HepG2 (cell line): Measurements from ENCODE around the gene ZC3H13. TPM values are rescaled to one million over a fixed set of nuclear protein-coding genes. Genes with fewer than 3 reads are reported as not detected.
A peak's percentile ranks its signal among the peaks of the same experiment; 100 is the strongest.

ENCODE experiments used
- ATAC-seq: fragments of 200-7000 bp; cut with Tn5 transposase; 3 replicates; pipeline ENCODE4 v1.9.1; 2020; ENCODE audit warnings: mild to moderate bottlenecking, moderate library complexity
- Bru-seq: library from RNA; stranded (reverse); fragments of 400-500 nt; gene quantifications from one replicate; lab custom pipeline; 2021; lab: Mats Ljungman, UMichigan
- BruChase-seq, 2 experiments: library from RNA; stranded (reverse); fragments of 400-500 nt; gene quantifications; one replicate each; lab custom pipeline; 2021; lab: Mats Ljungman, UMichigan
- BruUV-seq: library from RNA; stranded (reverse); fragments of 400-500 nt; replicated peaks from 2 replicates; lab custom pipeline; 2021; lab: Mats Ljungman, UMichigan
- CTCF ChIA-PET: fragments of 300-600 bp; formaldehyde crosslinking; extraction: SDS; loops from one replicate; lab custom pipeline; 2021; ENCODE audit warnings: low total read pairs, inconsistent platforms, low intra/inter-chr PET ratio; lab: Yijun Ruan, JAX
- POLR2A ChIA-PET: fragments of 350-600 bp; sonication (Branson Sonifier 250); formaldehyde crosslinking; loops from one replicate; lab custom pipeline; 2020; ENCODE audit warnings: antibody characterized with exemption, inconsistent platforms; lab: Yijun Ruan, JAX
- DNase-seq: peaks from one replicate; pipeline ENCODE4 v3.0.0-alpha.2; 2015; ENCODE audit warnings: low spot score
- FAIRE-seq: peaks from 3 replicates; lab custom pipeline; 2011; peaks lifted over from hg19 to GRCh38; lab: Jason Lieb, UNC
- H2AFZ ChIP-seq: one replicate; pipeline ENCODE4 v1.6.1; 2011; ENCODE audit warnings: low read length, inconsistent platforms
- H3K27ac ChIP-seq: fragments of 300-600 bp; 3 replicates; pipeline ENCODE4 v1.8.0; 2011; ENCODE audit warnings: mixed run types, mild to moderate bottlenecking, mixed read lengths, low read length, inconsistent platforms; ENCODE audit not compliant: insufficient read depth; ENCODE audit errors: extremely low read length
- H3K27me3 ChIP-seq, 2 experiments: fragments of 200-600 bp in 1 of 2; 2 replicates in 1 of 2; 3 replicates in 1 of 2; pipeline versions ENCODE4 v1.6.0 to v1.8.0; 2011; ENCODE audit warnings: low read length in 2 of 2, mild to moderate bottlenecking in 2 of 2, moderate library complexity in 2 of 2, inconsistent platforms in 1 of 2; ENCODE audit not compliant: insufficient read depth in 2 of 2, control insufficient read depth in 1 of 2
- H3K36me3 ChIP-seq, 2 experiments: fragments of 200-600 bp in 1 of 2; replicated peaks in 1 of 2; 2 replicates in 1 of 2; 3 replicates in 1 of 2; pipeline versions ENCODE4 v1.5.1 to v1.8.0; 2011; ENCODE audit warnings: low read length in 2 of 2, inconsistent platforms in 1 of 2; ENCODE audit not compliant: insufficient read depth in 2 of 2, control insufficient read depth in 1 of 2
- H3K4me1 ChIP-seq: 2 replicates; pipeline ENCODE4 v1.5.1; 2012; ENCODE audit warnings: low read length, inconsistent platforms; ENCODE audit not compliant: insufficient read depth
- H3K4me2 ChIP-seq: 2 replicates; pipeline ENCODE4 v1.6.0; 2011; ENCODE audit warnings: low read depth, low read length, inconsistent platforms
- H3K4me3 ChIP-seq, 3 experiments: fragments of 200-600 bp in 1 of 3; sonication (generic), shearing (Covaris generic) in 1 of 3; replicated peaks in 1 of 3; 2 replicates each; pipeline ENCODE4 v1.5.1; 2011 to 2016; ENCODE audit warnings: low read length in 3 of 3, inconsistent platforms in 2 of 3, low read depth in 2 of 3, mild to moderate bottlenecking in 2 of 3, control low read depth in 1 of 3, mixed read lengths in 1 of 3; ENCODE audit not compliant: insufficient read depth in 1 of 3
- H3K79me2 ChIP-seq: one replicate; pipeline ENCODE4 v1.6.1; 2011; ENCODE audit warnings: low read length, inconsistent platforms; ENCODE audit not compliant: insufficient read depth
- H3K9ac ChIP-seq: 2 replicates; pipeline ENCODE4 v1.6.0; 2011; ENCODE audit warnings: mild to moderate bottlenecking, low read depth, low read length, inconsistent platforms; ENCODE audit not compliant: insufficient read depth
- H3K9me3 ChIP-seq: 2 replicates; pipeline ENCODE4 v1.5.1; 2012; ENCODE audit warnings: mild to moderate bottlenecking, low read length
- H4K20me1 ChIP-seq: 2 replicates; pipeline ENCODE4 v1.6.0; 2011; ENCODE audit warnings: inconsistent platforms, mild to moderate bottlenecking, low read length, moderate library complexity; ENCODE audit not compliant: insufficient read depth
- FOXM1 ChIP-seq: sonication (generic); formaldehyde crosslinking; IDR thresholded peaks from 2 replicates; pipeline ENCODE4 v1.5.0; 2020; ENCODE audit warnings: missing genetic modification reagents
- HNF4A ChIP-seq: sonication (generic); formaldehyde crosslinking; IDR thresholded peaks from 2 replicates; pipeline ENCODE4 v1.4.0; 2020; ENCODE audit warnings: missing genetic modification reagents
- KDM3A ChIP-seq: IDR thresholded peaks from 2 replicates; pipeline ENCODE4 v1.6.1; 2018; ENCODE audit warnings: low read depth, missing compliant biosample characterization
- MEF2D ChIP-seq: sonication (generic); formaldehyde crosslinking; IDR thresholded peaks from 2 replicates; pipeline ENCODE4 v1.5.1; 2020; ENCODE audit warnings: mild to moderate bottlenecking, missing genetic modification reagents
- SIN3B ChIP-seq: fragments of 150-350 bp; IDR thresholded peaks from 2 replicates; pipeline ENCODE4 v1.6.1; 2014; ENCODE audit warnings: low read length
- SNAI1 ChIP-seq: sonication (generic); formaldehyde crosslinking; IDR thresholded peaks from 2 replicates; pipeline ENCODE4 v1.5.0; 2020; ENCODE audit warnings: mild to moderate bottlenecking, missing genetic modification reagents, borderline replicate concordance
- U2AF2 ChIP-seq: fragments of 200-400 bp; formaldehyde crosslinking; IDR thresholded peaks from 2 replicates; pipeline ENCODE4 v1.6.1; 2017; ENCODE audit warnings: low read depth, mild to moderate bottlenecking, low read length
- YEATS4 ChIP-seq: sonication (generic); formaldehyde crosslinking; IDR thresholded peaks from 2 replicates; pipeline ENCODE4 v1.4.0; 2020; ENCODE audit warnings: missing genetic modification reagents, borderline replicate concordance
- ZNF788 ChIP-seq: sonication (generic); formaldehyde crosslinking; IDR thresholded peaks from 2 replicates; pipeline ENCODE4 v1.5.0; 2020; ENCODE audit warnings: mild to moderate bottlenecking, missing genetic modification reagents, borderline replicate concordance
- WGBS: methylation state at CpG from one replicate; pipeline ENCODE4 v1.1.6; 2017; ENCODE audit warnings: low lambda C conversion rate; 5-methylcytosine and 5-hydroxymethylcytosine counted together
- in situ Hi-C: cut with HindIII; loops from 2 replicates; pipeline ENCODE4 v1.10.0; 2017; ENCODE audit warnings: low pct_unique_long_range_greater_than_20kb; ENCODE audit not compliant: extremely low pct_ligation_motif_present
- intact Hi-C: fragments of 100-400 bp; cut with micrococcal nuclease; formaldehyde crosslinking; loops from one replicate; pipeline ENCODE4 v1.10.0; 2022; ENCODE audit not compliant: unreplicated experiment
- long read RNA-seq, 2 experiments: library from RNA in 1 of 2; library from polyadenylated mRNA in 1 of 2; stranded (forward) in 1 of 2; unstranded in 1 of 2; transcript quantifications; one replicate each; pipeline ENCODE4 v2.0.0, GENCODE V29; 2019 to 2022
- polyA minus RNA-seq, 3 experiments: library from RNA; depleted of rRNA, polyadenylated mRNA; stranded (reverse); fragments of >200 nt; gene quantifications; 2 replicates each; pipeline ENCODE4 v1.2.3, GENCODE V29; 2011; ENCODE audit warnings: low replicate concordance in 1 of 3
- polyA plus RNA-seq, 8 experiments: library from polyadenylated mRNA; depleted of rRNA in 3 of 8; stranded (reverse) in 7 of 8; unstranded in 1 of 8; fragments of >200 nt; fragmentation: Illumina TruSeq in 4 of 8; extraction: Trizol in 4 of 8; gene quantifications; 2 replicates each; pipeline versions ENCODE4 v1.2.1 to v1.2.3, GENCODE V29; 2011 to 2016; ENCODE audit warnings: low read depth in 4 of 8, missing spikeins in 1 of 8, mixed read lengths in 1 of 8; ENCODE audit not compliant: insufficient read depth in 1 of 8
- total RNA-seq, 5 experiments: library from RNA; depleted of rRNA; stranded (reverse); fragments of >200 nt; fragmentation: Illumina TruSeq; extraction: Trizol; gene quantifications; 2 replicates each; pipeline ENCODE4 v1.2.3, GENCODE V29; 2016; ENCODE audit warnings: low read depth in 1 of 5
- TF ChIP-seq, protein P1 (sequence below): sonication (generic); formaldehyde crosslinking; IDR thresholded peaks from 2 replicates; pipeline ENCODE4 v1.4.0; 2020; ENCODE audit warnings: missing genetic modification reagents, mild to moderate bottlenecking, borderline replicate concordance

Gene ZC3H13, protein sequence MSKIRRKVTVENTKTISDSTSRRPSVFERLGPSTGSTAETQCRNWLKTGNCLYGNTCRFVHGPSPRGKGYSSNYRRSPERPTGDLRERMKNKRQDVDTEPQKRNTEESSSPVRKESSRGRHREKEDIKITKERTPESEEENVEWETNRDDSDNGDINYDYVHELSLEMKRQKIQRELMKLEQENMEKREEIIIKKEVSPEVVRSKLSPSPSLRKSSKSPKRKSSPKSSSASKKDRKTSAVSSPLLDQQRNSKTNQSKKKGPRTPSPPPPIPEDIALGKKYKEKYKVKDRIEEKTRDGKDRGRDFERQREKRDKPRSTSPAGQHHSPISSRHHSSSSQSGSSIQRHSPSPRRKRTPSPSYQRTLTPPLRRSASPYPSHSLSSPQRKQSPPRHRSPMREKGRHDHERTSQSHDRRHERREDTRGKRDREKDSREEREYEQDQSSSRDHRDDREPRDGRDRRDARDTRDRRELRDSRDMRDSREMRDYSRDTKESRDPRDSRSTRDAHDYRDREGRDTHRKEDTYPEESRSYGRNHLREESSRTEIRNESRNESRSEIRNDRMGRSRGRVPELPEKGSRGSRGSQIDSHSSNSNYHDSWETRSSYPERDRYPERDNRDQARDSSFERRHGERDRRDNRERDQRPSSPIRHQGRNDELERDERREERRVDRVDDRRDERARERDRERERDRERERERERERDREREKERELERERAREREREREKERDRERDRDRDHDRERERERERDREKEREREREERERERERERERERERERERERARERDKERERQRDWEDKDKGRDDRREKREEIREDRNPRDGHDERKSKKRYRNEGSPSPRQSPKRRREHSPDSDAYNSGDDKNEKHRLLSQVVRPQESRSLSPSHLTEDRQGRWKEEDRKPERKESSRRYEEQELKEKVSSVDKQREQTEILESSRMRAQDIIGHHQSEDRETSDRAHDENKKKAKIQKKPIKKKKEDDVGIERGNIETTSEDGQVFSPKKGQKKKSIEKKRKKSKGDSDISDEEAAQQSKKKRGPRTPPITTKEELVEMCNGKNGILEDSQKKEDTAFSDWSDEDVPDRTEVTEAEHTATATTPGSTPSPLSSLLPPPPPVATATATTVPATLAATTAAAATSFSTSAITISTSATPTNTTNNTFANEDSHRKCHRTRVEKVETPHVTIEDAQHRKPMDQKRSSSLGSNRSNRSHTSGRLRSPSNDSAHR (N-terminal part only)
- total RNA-seq (2016; rRNA removed; fragmentation: Illumina TruSeq; extraction: Trizol) (23.5 and 30.4 TPM in 2 replicates), polyA plus RNA-seq (2011; rRNA removed) (2.7 and 3.1 TPM in 2 replicates), polyA minus RNA-seq (2011; rRNA and poly(A)+ RNA removed; ENCODE audit: low replicate concordance) (6.3 and 6.5 TPM in 2 replicates), Bru-seq, nascent RNA (percentile 90 among the genes with signal in this experiment), BruChase-seq, experiment 1, labeled RNA remaining after a 6-hour chase (percentile 86 among the genes with signal in this experiment), BruChase-seq, experiment 2, labeled RNA remaining after a 2-hour chase (percentile 89 among the genes with signal in this experiment)
- 40.4 and 43.0 TPM in 2 replicates for total RNA-seq (2016; cell fraction: cytosol; rRNA removed; fragmentation: Illumina TruSeq; extraction: Trizol; ENCODE audit: low read depth)
- 23.3 and 26.1 TPM in 2 replicates for total RNA-seq (2016; cell fraction: insoluble cytoplasmic fraction; rRNA removed; fragmentation: Illumina TruSeq; extraction: Trizol)
- 27.6 and 36.6 TPM in 2 replicates for total RNA-seq (2016; cell fraction: membrane; rRNA removed; fragmentation: Illumina TruSeq; extraction: Trizol)
- total RNA-seq (2016; cell fraction: nucleus; rRNA removed; fragmentation: Illumina TruSeq; extraction: Trizol), result 41.5 and 45.5 TPM in 2 replicates
- polyA plus RNA-seq (2011; cell fraction: cytosol; rRNA removed), result 1.2 and 2.2 TPM in 2 replicates
- 7.9 and 8.7 TPM in 2 replicates for polyA plus RNA-seq (2011; cell fraction: nucleus; rRNA removed)
- 13.9 and 16.3 TPM in 2 replicates for polyA plus RNA-seq (2012)
- 0.78 and 0.80 TPM in 2 replicates for polyA plus RNA-seq (2016; cell fraction: cytosol; fragmentation: Illumina TruSeq; extraction: Trizol; ENCODE audit: low read depth)
- 23.6 and 23.9 TPM in 2 replicates for polyA plus RNA-seq (2016; cell fraction: insoluble cytoplasmic fraction; fragmentation: Illumina TruSeq; extraction: Trizol; ENCODE audit: low read depth)
- polyA plus RNA-seq (2016; cell fraction: membrane; fragmentation: Illumina TruSeq; extraction: Trizol; ENCODE audit: low read depth), result 2.9 and 3.0 TPM in 2 replicates
- 55.1 and 56.8 TPM in 2 replicates for polyA plus RNA-seq (2016; cell fraction: nucleus; fragmentation: Illumina TruSeq; extraction: Trizol; ENCODE audit: insufficient read depth, low read depth)
- 5.9 and 8.8 TPM in 2 replicates for polyA minus RNA-seq (2011; cell fraction: cytosol; rRNA and poly(A)+ RNA removed)
- polyA minus RNA-seq (2011; cell fraction: nucleus; rRNA and poly(A)+ RNA removed), result 26.0 and 28.6 TPM in 2 replicates
- long read RNA-seq, experiment 1, partial matches to known transcripts, result 14 of 21 reads
- long read RNA-seq, experiment 1, other reads (novel, unspliced or antisense), result 7 of 21 reads
- long read RNA-seq, experiment 2, partial matches to known transcripts, result 7 of 32 reads
- long read RNA-seq, experiment 2, other reads (novel, unspliced or antisense), result 25 of 32 reads

DNA sequence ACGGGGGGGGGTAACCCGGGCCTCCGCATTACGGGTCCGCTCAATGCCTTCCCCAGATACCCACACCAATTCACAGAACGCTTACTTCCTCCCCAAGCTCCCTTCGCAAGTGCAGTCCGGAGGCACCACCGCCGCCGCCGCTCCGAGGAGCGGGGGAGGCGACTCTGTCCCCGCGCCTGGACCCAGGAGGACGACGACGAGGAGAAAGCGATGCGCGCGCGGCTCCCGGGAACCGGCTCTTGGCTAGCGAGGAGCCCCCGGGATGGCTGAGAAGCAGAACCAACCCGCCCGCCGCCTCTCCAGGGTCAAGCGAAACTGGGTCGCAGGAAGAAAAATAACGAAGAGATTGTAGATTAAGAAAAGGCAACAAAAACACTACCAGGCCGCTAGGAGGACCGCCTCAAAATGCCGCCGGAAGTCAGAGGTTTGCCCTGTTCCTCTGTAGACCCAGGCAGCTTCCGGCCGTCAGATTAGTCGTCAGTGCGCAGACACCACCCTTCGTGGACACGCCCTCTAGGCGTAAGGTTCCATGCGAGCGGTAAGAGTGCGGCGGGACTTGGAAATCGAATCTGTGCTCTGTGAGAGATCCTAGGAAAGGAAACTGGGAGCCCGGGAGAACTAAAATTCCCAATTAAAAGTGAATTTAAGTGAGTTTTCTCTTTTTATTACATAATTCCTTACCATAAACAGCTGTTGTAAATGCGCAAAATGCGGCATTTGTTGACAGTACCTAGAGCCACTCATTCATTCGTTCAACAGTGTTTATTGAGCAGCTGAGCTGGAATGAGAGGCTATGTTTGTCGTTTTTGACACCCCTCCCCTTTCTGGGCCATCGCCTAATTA, at the start of gene ZC3H13:
ZC3H13 (minus strand) TSS at position 428 of the 843 bp plus-strand sequence. CDS start 7,239 bp downstream, outside the sequence.
- peaks cover 31% of the 10 kb centered on the region for H3K4me1 ChIP-seq
- peak within 1 kb of the TSS; percentile 85 for H3K4me2 ChIP-seq
- peak; percentile 100 for ATAC-seq
- FAIRE-seq, result peak; percentile 80
- H2AFZ ChIP-seq, result peak within 1 kb of the TSS; percentile 48
- BruUV-seq, result no TSS peak
- ChIA-PET CTCF (no interaction called here), POLR2A (interaction anchor here (1.1 to 1.5 kb wide), 2 partner anchors 15 to 52 kb away, joined by 4 to 6 read pairs; partner anchors contain the start of gene CPB2)
- no peaks in the 10 kb centered on the region; a peak in 1 of 5 replicates for H3K27me3 ChIP-seq
- in situ Hi-C loops, result no loop called here
- peak within 1 kb of the TSS; percentile 87 for H3K27ac ChIP-seq
- peak within 1 kb of the TSS; percentile 88 for H3K9ac ChIP-seq
- 6% methylated on average over 47 of the region's 57 CpGs for WGBS
- peaks cover 4 to 9% of the 10 kb centered on the region in 2 experiments; a peak in 4 of 5 replicates for H3K36me3 ChIP-seq
- DNase-seq, result peak; percentile 94
- peaks cover 47% of the 10 kb centered on the region for H3K79me2 ChIP-seq
- peaks cover 10% of the 10 kb centered on the region for H4K20me1 ChIP-seq
- H3K4me3 ChIP-seq, result peak within 1 kb of the TSS; percentile 84 to 99 (median 87)
- intact Hi-C loops, result loop anchor here (5.0 kb wide), 2 partner anchors 55 to 75 kb away; partner anchors contain the start of gene CPB2
- H3K9me3 ChIP-seq, result no peaks in the 10 kb centered on the region
- TF ChIP-seq SNAI1 (CRISPR knock-in tag) (no peak; the same call in 1 of the 2 replicates), U2AF2 (no peak), ZNF788 (CRISPR knock-in tag) (peak; percentile 23; the same call in 1 of the 2 replicates), YEATS4 (CRISPR knock-in tag) (peak; percentile 60), HNF4A (no peak), KDM3A (no peak), SIN3B (peak; percentile 65; the same call in 1 of the 2 replicates), FOXM1 (no peak), MEF2D (CRISPR knock-in tag) (peak; percentile 79; the same call in 1 of the 2 replicates)
- TF ChIP-seq, protein P1, sequence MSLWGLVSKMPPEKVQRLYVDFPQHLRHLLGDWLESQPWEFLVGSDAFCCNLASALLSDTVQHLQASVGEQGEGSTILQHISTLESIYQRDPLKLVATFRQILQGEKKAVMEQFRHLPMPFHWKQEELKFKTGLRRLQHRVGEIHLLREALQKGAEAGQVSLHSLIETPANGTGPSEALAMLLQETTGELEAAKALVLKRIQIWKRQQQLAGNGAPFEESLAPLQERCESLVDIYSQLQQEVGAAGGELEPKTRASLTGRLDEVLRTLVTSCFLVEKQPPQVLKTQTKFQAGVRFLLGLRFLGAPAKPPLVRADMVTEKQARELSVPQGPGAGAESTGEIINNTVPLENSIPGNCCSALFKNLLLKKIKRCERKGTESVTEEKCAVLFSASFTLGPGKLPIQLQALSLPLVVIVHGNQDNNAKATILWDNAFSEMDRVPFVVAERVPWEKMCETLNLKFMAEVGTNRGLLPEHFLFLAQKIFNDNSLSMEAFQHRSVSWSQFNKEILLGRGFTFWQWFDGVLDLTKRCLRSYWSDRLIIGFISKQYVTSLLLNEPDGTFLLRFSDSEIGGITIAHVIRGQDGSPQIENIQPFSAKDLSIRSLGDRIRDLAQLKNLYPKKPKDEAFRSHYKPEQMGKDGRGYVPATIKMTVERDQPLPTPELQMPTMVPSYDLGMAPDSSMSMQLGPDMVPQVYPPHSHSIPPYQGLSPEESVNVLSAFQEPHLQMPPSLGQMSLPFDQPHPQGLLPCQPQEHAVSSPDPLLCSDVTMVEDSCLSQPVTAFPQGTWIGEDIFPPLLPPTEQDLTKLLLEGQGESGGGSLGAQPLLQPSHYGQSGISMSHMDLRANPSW (CRISPR knock-in tag), result no peak
